CD1c-positive myeloid dendritic cell (primary cell): Measurements from ENCODE around the gene BTNL9.
"Not testable (repeated sequence)": the region's sequence is repeated elsewhere in the genome, so short reads cannot be mapped to it uniquely, and the experiment has no call there.

Experiments used
- DNase-seq: peaks from one replicate; pipeline ENCODE4 v3.0.0-alpha.2; 2016; ENCODE audit errors: extremely low spot score

Gene BTNL9

DNA sequence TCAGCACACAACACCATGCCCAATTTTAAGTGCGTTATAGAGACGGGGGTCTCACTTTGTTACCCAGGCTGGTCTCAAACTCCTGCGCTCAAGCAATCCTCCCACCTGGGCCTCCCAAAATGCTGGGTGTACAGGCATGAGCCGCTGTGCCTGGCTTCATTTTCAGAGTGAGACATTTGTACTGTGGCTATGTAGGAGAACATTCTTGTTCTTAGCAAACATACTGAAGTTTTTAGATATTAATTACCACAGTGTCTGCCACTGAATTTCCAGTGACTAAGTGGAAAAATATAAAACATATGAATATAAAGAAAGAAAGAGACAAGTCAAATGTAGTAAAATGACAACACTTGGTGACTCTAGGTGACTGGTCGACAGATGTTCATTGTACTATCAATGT, 20.9 kb downstream of the BTNL9 start:
- no peak for DNase-seq

DNA sequence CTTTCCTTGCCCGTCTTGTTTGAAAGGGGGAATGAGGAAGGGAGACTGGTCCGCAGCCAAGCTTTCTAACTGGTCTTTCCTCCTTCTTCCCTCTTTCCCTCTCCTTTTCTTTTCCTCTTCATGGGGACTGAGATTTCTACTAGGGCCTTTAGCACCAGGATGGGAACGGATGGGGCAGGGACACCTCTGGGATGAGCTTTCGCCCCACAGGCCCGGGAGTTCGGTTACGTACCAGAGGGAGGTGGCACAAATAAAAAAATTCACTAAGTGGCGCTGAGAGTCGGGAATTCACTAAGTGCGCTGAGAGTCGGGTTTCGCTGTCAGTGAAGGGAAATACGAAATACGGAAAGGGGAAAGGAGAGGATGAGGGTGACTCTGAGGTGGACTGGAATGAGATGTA, 21.6 kb downstream of the BTNL9 start:
- no peak for DNase-seq

DNA sequence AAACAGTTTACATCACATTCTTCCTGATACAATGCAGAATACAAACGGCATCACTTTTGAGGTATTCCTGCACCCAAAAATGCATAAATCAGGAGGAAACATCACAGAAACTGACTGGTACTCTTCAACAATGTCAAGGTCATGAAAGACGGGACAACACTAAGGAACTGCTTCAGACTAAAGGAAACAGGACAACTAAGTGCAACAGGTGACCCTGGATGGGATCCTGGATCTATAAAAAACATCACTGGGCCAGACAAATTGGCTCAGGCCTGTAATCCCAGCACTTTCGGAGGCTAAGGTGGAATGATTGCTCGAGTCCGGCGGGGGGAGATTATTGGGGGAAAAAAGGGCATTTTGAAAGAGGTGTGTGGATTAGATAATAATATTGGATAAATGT, 22.6 kb downstream of the BTNL9 start:
- no peak for DNase-seq

DNA sequence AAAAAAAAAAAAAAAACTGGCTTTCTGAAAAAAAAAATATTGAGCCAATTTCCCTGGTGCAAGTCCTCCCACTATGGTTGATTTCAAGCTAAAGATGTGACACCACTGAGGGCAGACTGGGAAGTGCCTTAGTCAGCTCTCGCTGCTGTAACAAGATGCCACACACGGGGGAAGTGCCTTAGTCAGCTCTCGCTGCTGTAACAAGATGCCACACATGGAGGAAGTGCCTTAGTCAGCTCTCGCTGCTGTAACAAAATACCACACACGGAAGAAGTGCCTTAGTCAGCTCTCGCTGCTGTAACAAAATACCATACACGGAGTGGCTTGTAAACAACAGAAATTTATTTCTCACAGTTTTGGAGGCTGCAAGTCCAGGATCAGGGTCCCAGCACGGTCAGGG, 23.4 kb downstream of the BTNL9 start:
- no peak for DNase-seq

DNA sequence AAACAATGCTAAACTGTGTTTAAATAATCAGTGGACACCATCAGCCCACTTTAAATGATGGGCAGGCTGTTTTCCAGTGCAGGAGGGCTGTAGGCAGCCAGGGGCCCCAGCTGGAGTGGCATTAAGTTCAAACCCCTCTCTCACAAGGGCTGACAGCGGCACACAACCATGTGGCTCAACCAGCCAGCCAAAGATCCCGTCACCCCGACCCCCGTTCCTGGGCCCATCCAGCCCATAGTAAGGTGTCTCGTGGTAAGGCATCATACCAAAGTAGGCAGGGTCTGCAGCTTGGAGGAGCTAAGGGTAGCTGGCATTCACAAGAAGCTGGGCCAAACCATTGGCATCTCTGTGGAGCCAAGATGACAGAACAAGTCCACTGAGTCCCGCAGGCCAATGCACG, 24.9 kb downstream of the BTNL9 start:
- DNase-seq: no peak

DNA sequence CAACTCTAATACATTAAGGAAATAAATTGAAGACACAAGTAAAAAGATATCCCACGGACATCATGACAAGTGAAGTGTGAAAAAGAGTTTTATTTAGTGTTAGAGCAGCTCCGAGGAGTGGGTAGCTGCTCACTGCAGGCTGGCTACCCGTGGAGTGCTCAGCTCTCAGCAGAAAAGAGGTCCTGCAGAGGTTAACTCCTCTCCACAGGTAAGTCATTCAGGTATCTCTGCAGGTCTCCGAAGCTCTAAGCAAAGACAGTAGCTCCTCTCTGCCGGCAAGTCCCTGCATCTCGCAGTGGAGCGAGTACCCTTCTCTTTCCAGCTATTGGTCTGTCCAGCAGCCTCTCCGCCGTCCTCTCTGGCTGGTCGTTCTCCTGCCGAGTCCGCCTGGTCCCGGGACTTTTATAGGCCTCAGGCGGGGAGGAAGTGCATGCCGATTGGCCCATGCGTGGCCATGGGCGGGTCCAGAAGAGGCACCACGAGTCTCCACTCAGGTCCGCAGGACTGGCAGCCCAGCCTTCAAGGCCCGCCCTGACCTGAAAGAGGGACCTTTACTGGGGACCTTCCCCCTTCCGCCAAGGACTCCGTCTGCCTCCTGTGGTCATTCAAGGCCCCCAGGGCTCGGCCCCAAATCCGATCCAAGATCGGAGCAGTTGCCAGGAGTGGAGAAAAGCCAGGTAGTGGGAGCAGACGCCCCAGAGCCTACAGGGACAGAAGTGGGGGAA, 29.9 kb downstream of the BTNL9 start:
- no peak for DNase-seq

DNA sequence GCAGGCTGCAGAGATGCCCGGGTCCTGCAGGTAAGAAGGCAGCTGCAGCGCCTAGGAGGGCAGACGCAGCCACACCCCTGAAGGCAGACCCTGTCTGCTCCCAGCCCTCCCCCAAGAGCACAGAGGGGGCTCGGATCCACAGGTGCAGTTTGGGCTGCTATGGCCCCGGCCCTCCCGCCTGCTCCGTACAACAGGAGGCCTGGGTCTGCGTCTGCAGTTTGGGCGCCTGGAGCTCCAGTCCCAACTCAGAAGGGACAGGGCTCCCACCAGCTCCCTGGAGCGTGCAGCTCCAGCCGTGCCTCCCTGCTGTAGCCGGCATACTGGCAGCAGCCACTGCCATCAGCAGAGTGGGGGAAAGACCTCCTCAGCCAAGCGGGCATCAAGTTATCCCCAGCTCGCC, 30.5 kb downstream of the BTNL9 start:
- no peak for DNase-seq

DNA sequence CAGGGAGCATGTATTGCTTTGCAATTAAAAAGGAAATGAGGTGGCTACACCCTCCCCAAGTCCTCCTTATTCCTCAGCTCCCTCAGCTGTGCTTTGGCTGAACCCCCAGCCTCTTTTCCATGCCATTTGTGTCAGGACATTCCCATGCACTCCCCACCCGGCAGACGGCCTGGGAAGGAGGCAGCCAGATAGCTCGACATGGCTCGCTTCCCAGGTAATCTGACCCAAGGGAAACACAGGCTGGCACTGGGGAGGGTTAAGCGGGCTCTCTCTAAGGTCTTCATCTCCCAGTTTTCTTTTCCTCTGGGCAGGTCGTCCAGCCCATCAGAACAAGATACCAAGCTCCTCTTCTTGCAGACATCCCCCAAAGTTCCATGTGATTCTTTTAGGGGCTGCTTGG, 31.2 kb downstream of the BTNL9 start:
- DNase-seq: no peak

DNA sequence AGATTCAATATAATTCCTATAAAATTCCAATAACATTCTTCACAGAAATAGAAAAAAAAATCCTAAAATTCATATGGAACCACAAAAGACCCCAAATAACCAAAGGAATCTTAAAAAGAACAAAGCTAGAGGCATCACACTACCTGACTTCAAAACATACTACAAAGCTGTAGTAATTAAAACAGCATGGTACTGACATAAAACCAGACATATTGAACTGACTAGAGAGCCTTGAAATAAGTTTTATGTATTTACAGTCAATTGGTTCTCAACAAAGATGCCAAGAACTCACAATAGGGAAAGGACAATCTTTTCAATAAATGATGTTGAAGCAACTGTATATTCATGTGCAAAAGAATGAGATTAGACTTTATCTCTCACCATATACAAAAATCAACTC, 36.9 kb downstream of the BTNL9 start:
- DNase-seq: no peak

DNA sequence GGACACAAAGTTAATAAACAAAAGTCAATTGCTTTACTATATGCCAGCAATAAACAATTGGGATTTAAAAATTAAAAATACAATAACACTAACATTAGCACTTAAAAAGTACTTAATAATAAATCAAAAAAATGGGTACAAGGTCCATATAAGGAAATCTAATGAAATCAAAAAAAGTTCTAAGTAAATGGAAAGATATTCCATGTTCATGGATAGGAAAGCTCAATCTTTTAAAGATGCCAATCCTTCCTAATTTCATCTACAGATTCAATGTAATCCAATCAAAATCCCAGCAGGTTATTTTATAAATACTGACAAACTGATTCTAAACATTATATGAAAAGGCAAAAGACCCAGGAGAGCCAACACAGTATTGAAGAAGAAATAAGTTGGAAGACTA, 41.9 kb downstream of the BTNL9 start:
- DNase-seq: no peak

DNA sequence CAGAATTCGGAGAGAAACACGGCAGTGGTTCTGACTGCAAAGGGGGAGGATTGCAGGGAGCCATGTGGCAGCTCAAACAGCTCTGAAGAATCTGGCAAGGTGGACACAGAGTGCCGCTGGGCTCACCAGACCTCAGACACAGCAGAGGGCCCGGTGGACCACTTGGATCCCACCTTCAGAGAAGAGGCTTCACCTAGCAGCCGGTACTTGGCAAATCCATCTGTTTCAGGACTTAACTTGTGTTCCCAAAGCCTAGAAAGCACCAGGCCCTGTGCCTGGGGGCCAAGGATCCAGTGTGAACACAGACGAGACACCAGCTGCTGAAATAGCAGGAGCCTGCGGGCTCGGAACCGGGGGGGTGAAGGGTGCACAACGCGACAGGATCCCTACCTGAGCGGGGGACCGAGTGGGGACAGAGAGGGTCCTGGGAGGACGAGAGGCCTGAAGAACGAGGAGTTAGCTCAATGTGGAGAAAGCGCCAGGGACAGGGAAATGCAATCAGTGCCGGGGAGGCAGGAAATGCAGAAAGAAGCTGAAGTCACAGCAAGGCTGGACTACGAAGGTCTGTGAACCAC, 44.6 kb downstream of the BTNL9 start:
- DNase-seq: no peak

DNA sequence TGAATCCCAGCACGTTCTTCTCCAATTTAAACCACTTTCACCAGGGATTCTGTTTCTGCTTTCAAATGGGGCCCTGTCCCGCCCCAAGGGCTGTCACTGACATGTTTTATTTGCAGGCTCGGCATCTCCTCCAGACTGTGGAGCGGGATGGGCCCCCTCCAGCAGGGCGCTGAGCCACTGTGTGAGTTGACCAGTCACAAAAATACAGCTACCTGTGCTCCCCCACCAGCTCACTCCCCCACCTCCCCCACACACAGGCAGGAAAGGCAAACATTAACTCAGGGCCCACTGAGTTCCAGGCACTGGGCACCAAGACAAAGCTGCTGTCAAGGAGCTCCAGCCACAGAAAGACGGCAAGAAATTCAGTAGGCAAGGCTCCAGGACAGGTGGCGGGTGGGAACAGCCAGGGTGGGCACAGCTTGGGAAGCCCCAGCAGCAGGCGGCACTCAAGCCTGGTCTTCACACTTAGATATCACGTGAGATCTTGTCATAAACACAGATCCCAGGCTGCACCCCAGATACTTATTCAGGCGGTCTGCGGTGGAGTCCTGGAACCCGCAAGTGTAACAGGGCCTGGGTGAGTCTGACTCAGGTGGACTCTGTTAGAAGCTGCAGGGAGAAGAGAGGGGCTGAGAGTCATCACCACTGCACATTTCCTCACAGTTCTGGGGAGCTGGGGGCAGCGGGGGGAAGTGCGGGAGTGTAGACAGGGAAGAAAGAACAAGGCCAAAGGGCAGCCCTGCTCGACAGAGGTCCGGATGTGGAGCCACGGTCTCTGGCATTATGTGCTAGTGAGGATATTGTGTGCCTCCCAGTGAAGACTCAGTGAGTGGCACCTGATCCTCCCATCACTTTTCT, 46.2 kb downstream of the BTNL9 start:
- DNase-seq: no peak

DNA sequence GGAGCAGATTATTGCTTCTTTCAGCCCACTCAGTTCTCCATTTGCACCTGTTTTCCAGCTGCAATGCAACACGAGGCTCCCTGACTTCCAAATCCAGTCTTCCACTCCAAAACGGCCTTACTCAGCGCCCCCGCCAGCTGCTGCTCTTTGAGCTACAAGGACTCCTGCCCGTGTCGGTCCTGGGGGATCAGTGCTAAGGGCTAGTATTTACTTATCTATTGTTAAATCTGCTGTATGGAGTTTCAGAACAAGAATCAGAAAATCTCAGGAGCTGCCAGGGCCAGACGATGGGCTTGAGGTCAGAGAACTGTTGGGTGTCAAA, 46.8 kb downstream of the BTNL9 start:
- no peak for DNase-seq

DNA sequence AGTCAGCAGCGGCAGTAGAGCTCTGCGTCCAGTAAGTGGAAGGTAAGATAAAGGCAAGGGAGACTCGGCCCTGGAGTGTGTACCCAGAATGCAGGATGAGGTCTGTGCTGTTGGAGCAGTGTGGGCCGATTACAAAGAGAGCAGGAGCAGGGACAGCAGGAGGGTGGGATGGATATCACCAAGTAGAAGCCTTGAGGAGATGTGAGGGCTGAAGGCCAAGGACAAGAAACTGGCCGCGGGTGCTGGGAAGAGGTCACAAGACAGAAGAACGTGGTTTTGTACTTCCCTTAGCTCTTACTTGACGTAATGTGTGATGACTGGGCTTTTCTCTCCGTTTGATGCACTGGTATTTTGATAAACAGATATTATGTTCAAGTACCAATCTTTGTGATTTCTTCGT, 47.2 kb downstream of the BTNL9 start:
- no peak for DNase-seq

DNA sequence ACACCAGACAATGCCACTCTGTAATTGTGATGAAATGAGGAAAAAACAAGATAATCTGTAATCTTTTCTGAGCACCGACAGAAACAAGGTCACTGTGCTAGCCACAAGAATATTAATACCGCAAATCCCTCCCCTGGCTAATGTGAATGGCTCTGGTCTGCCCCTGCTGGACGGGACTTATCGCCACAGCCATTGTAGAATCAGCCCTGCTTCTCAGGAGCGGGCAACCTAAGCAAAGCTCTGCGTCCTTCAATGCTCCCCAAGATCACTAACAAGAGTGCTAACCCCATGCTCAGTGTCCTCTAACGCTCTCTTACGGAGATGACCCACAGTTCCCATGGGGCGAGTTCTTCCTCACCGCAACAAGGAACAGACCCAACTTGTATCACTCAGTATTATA, 48.2 kb downstream of the BTNL9 start:
- no peak for DNase-seq

DNA sequence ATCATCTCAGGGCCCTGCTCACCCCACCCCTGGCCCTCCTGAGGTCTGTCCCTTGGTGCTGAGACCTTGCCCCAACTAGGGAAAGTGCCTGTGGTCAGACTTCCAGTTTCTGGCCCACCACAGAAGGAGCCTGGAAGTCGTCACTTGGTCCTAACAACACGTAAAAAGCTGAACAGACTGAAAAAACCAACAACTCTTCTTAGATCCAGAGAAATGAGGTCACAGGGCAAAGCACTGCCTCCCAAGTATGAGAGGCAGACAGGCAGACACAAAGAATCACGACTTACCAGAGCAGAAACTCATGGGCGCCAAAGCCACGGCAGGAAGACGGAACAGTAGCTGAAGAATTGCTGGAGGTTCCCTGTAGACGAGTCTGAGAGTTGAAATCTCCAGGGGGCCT, 52.4 kb downstream of the BTNL9 start:
- DNase-seq: no peak

DNA sequence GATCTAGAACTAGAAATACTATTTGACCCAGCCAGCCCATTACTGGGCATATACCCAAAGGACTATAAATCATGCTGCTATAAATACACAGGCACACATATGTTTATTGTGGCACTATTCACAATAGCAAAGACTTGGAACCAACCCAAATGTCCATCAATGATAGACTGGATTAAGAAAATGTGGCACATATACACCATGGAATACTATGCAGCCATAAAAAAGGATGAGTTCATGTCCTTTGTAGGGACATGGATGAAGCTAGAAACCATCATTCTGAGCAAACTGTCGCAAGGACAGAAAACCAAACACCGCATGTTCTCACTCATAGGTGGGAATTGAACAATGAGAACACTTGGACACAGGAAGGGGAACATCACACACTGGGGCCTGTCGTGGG, 55.1 kb downstream of the BTNL9 start:
- DNase-seq: not testable (repeated sequence)

DNA sequence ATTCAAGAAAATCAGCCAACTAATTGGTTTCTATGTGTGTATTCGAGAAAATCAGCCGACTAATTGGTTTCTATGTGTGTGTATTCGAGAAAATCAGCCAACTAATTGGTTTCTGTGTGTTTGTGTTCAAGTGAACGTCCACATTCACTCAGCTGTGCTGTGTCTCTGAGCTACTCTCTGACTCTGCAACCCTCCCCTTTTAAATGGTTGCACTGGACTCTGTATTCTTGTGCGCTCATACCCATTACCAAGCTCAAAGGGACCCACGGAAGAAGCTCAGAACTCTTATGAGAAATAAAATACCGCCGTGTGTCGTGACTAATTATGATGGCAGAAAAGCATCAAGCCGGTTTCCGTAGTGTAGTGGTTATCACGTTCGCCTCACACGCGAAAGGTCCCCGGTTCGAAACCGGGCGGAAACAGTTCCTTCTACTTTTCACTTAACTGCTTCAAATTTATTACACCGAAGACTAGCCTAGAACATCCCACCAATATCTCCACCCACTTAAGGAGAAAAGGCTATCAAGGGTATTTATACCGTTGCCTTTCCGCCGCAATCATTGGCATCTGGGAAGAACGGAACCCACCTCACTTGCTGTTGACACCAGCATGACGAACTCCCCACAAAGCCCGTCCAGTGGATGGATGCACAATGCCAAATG, 56.8 kb downstream of the BTNL9 start:
- DNase-seq: not testable (repeated sequence)

DNA sequence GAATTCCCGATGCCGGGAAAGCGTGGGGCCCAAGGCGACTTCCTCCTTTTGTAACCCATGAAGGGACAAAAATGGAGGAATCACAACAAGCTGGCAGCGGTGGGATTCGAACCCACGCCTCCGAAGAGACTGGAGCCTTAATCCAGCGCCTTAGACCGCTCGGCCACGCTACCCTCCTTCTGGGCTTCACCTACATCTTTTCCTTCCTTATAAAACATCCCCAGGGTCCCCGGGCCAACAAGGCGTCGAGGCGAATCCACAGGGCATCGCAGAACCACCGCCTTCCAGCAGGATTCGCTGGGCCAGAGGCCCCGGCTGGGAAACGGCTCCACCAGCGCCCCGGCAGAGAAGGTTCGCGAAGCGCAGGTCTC, 57.3 kb downstream of the BTNL9 start:
- not testable (repeated sequence) for DNase-seq

DNA sequence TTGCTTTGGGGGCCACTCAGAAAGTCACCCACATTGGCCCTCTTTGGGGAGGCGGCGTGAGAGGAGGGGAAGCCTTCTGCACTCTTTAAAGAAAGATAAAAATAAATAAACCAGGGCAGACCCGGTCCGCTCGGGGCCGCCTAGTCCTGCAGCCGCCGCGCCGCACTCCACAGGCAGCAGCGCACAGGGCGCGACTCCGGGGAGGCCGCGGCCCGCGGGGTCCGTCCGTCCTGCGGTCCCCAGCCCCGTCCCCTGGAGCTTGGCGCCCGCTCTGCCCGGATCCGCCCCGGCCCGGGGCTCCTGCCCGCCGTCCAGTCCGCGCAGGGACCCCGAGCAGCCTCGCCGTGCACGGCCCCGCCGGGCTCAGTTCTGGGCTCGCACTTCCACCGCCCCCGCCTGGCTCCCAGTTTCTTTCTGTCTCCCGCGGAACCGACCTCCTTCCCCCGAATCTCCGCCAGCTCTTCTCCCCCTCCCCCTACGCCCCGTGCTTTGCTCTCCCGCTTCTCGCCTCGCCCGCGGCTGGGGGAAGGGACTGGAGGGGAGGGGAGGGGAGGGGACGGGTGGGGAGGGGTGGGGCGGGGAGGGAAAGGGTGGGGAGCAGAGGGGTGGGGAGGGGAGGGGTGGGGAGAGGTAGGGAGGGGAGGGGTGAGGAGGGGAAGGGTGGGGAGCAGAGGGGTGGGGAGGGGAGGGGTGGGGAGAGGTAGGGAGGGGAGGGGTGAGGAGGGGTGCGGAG, 57.9 kb downstream of the BTNL9 start:
- DNase-seq: not testable (repeated sequence)

DNA sequence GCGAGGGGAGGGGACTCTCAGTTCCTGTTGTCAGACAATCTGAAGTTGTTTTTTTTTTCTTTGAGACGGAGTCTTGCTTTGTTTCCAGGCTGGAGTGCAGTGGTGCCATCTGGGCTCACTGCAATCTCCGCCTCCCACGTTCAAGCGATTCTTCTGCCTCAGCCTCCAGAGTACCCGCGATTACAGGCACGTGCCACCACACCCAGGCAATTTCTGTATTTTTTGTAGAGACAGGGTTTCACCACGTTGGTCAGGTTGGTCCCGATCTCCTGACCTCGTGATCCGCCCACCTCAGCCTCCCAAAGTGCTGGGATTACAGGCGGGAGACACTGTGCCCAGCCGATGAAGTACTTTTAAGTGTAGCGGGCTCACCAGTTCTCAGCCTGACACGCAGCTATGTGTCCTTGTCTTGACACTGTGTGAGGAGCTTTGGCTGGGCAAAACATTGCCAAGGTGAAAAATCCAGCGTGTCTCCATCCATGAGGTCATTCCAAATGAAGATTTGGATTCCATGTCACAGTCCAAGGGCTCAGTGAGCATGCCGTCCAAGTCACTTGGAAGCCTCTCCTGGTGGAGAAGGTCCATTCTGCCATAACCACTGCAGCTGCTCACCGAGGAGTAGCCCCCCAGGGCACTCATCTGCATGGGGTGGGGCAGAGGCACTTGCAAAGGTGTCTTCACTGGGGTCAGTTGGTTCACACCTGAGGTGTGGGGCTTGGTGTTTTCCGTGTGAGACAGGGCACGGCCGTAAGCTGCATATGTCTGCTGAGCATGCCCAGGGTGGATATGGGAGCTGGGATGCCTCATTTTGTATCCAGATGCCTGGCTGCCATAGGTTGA, 58.9 kb downstream of the BTNL9 start:
- no peak for DNase-seq
